ENCODE results near the gene GPALPP1.
A peak's percentile ranks its signal among the peaks of the same experiment; 100 is the strongest.
"Not testable (repeated sequence)": the region's sequence is repeated elsewhere in the genome, so short reads cannot be mapped to it uniquely, and the experiment has no call there.

The GPALPP1 gene

GRCh38 chr13:45004096-45004495, 14.8 kb downstream of the GPALPP1 start:
- no peak for DNase-seq (ENCODE audit: low read depth in 2 of 2)

GRCh38 chr13:45007225-45007624, 17.9 kb downstream of the GPALPP1 start:
- no peak for DNase-seq (ENCODE audit: low read depth in 2 of 2)

- DNase-seq (ENCODE audit: low read depth in 2 of 2): no peak
Measured at GRCh38 chr13:45007823-45008222, 18.5 kb downstream of the GPALPP1 start.

- no peak for DNase-seq (ENCODE audit: low read depth in 2 of 2)
Measured at GRCh38 chr13:45011198-45011597, 21.9 kb downstream of the GPALPP1 start.

- DNase-seq (ENCODE audit: low read depth in 2 of 2): no peak
Measured at GRCh38 chr13:45015300-45015699, 26.0 kb downstream of the GPALPP1 start.

GRCh38 chr13:45016792-45017425, 27.6 kb downstream of the GPALPP1 start:
- DNase-seq (ENCODE audit: low read depth in 2 of 2): no peak

- not testable (repeated sequence) for DNase-seq (ENCODE audit: low read depth in 2 of 2)
Measured at GRCh38 chr13:45019981-45020380, 30.6 kb downstream of the GPALPP1 start.

GRCh38 chr13:45021250-45021649, 31.9 kb downstream of the GPALPP1 start:
- DNase-seq (ENCODE audit: low read depth in 2 of 2): no peak

- DNase-seq (ENCODE audit: low read depth in 2 of 2): no peak
Measured at GRCh38 chr13:45024847-45025246, 35.5 kb downstream of the GPALPP1 start.

GRCh38 chr13:45034342-45034741, 45.0 kb downstream of the GPALPP1 start:
- DNase-seq (ENCODE audit: low read depth in 2 of 2): no peak

GRCh38 chr13:45036206-45036605, 46.9 kb downstream of the GPALPP1 start:
- DNase-seq (ENCODE audit: low read depth in 2 of 2): no peak

- DNase-seq (ENCODE audit: low read depth in 2 of 2): no peak
Measured at GRCh38 chr13:45040173-45040572, 50.8 kb downstream of the GPALPP1 start.

- no peak for DNase-seq (ENCODE audit: low read depth in 2 of 2)
Measured at GRCh38 chr13:45040622-45041021, 51.3 kb downstream of the GPALPP1 start.

GRCh38 chr13:45042539-45042938, 53.2 kb downstream of the GPALPP1 start:
- no peak for DNase-seq (ENCODE audit: low read depth in 2 of 2)

- no peak for DNase-seq (ENCODE audit: low read depth in 2 of 2)
Measured at GRCh38 chr13:45046445-45046844, 57.1 kb downstream of the GPALPP1 start.

- peak; percentile 31 to 47 for DNase-seq (ENCODE audit: low read depth in 2 of 2)
Measured at GRCh38 chr13:45047394-45048310, 58.3 kb downstream of the GPALPP1 start.

GRCh38 chr13:45048890-45049407, 59.6 kb downstream of the GPALPP1 start:
- DNase-seq (ENCODE audit: low read depth in 2 of 2): no peak

- DNase-seq (ENCODE audit: low read depth in 2 of 2): no peak
Measured at GRCh38 chr13:45049478-45049877, 60.1 kb downstream of the GPALPP1 start.

- no peak for DNase-seq (ENCODE audit: low read depth in 2 of 2)
Measured at GRCh38 chr13:45051315-45051714, 62.0 kb downstream of the GPALPP1 start.

GRCh38 chr13:45055198-45055901, 66.0 kb downstream of the GPALPP1 start:
- DNase-seq (ENCODE audit: low read depth in 2 of 2): peak in 1 of 2 donors; percentile 22

- no peak for DNase-seq (ENCODE audit: low read depth in 2 of 2)
Measured at GRCh38 chr13:45055902-45056648, 66.7 kb downstream of the GPALPP1 start.

All from stimulated activated CD8-positive, alpha-beta memory T cell treated with anti-CD3 and anti-CD28 coated beads, Interleukin-15, amount 100 ng/mL, for 4 hours (primary cell).